Measurements from ENCODE around the gene SOX6. TPM values are rescaled to one million over a fixed set of nuclear protein-coding genes. Genes with fewer than 3 reads are reported as not detected.

Gene SOX6
- total and polyA plus RNA-seq, 12 donors, result 0.71 to 13.9 (median 6.7) TPM

DNA sequence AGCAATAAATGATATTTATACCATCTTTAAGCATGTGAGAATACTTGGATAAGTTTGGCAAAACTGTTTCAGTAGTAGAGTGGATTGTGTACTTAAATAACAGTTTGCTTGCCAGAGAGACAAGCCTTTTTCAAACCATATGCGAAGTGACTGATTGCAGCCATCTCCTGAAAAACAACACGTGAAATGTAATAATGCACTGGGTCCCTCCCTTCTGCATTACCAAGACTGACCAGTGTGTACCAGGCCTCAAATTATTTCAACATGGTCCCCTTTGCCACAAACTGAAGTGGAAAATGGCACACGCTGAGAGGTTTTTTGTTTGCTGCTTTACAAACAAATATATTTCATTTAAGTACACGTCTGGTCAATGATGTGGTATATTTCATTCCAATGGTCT is 337.4 kb downstream of the SOX6 start:
- TF ChIP-seq POLR2A (IDR thresholded peaks at IDR 0.05), result no peak
- TF ChIP-seq, protein P1, sequence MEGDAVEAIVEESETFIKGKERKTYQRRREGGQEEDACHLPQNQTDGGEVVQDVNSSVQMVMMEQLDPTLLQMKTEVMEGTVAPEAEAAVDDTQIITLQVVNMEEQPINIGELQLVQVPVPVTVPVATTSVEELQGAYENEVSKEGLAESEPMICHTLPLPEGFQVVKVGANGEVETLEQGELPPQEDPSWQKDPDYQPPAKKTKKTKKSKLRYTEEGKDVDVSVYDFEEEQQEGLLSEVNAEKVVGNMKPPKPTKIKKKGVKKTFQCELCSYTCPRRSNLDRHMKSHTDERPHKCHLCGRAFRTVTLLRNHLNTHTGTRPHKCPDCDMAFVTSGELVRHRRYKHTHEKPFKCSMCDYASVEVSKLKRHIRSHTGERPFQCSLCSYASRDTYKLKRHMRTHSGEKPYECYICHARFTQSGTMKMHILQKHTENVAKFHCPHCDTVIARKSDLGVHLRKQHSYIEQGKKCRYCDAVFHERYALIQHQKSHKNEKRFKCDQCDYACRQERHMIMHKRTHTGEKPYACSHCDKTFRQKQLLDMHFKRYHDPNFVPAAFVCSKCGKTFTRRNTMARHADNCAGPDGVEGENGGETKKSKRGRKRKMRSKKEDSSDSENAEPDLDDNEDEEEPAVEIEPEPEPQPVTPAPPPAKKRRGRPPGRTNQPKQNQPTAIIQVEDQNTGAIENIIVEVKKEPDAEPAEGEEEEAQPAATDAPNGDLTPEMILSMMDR (IDR thresholded peaks at IDR 0.05), result no peak
- H3K27ac ChIP-seq, result no peak overlapping the region
- H3K36me3 ChIP-seq (replicated peaks in 1 of 2), result no peaks in the 10 kb centered on the region
- WGBS, 4 donors, result 92 to 96% (median 94%) methylated on average over 4 of the region's 4 CpGs
- no peaks in the 10 kb centered on the region for H3K9me3 ChIP-seq (replicated peaks in 1 of 3)
- no peaks in the 10 kb centered on the region for H3K4me1 ChIP-seq (replicated peaks in 1 of 2)
- no peak overlapping the region for H3K4me3 ChIP-seq
- DNase-seq, result no peak
- no peaks in the 10 kb centered on the region for H3K27me3 ChIP-seq
- intact Hi-C loops (cut with DNase I), result no loop called here

DNA sequence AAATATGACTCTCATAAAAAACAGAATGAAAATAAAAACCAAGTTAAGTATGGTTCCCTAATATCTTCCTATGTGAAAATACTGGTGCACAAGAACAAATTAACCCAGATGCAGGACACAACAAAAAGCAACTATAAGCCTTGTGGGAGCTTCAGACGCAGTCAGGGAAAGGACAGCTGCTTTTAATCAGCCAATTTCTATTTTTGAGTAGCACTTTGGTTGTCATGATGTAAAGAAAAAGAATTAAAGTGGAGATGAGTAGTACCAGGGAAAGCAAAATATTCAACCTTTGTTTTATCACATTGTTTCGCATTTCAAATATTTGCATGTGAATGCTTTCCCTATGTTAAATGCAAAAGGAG is 339.9 kb downstream of the SOX6 start:
- 88 to 97% (median 94%) methylated on average over 2 of the region's 2 CpGs for WGBS, 4 donors
- no peak for DNase-seq

DNA sequence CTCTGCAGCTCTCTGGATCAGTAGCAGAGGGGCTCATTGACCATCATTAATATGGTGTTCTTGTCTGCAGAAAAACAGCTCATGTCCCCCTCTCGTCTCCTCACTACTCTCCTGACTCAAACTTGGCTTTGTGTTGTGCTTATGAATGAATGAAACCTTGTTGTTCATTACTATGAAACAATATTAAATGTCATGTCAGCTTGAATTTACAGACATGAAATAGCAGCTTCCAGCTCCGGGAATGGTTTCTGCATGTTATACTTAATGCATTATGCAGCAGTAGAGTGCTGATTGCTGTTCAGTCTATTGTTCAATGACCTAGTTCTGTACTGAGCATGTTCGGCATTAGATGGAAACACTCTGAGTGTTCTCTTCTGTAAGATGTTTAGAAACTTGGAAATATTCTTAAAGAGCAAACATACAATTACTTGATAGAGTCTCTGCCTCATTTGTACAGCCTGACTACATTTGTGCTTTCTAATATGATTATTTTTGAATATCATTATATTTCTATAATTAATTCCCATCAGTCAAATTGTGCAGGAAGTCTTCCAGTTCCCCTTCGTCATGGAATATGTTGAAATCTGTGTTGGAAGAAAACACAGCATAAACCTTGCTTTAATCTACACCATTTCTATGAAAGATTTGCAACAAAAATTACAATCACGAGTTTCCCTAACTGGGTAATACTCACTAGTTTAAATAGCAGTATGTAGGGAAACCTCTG is 340.4 kb downstream of the SOX6 start:
- no peak for DNase-seq
- Histone ChIP-seq H3K9me3 (replicated peaks in 1 of 3) (no peaks in the 10 kb centered on the region), H3K36me3 (replicated peaks in 1 of 2) (no peaks in the 10 kb centered on the region), H3K4me1 (replicated peaks in 1 of 2) (peaks cover 0 to 6% of the 10 kb centered on the region in 2 donors), H3K27me3 (no peaks in the 10 kb centered on the region), H3K4me3 (no peak overlapping the region), H3K27ac (no peak overlapping the region)
- WGBS, 4 donors, result 77 to 89% (median 86%) methylated on average over 5 of the region's 5 CpGs
- intact Hi-C loops (cut with DNase I), result no loop called here
- TF ChIP-seq POLR2A (IDR thresholded peaks at IDR 0.05), result no peak
- TF ChIP-seq, protein P1 (IDR thresholded peaks at IDR 0.05), result no peak

More for the DNA sequence above, 339.9 kb downstream of the SOX6 start:
- Histone ChIP-seq H3K9me3 (replicated peaks in 1 of 3) (no peaks in the 10 kb centered on the region), H3K27ac (no peak overlapping the region), H3K36me3 (replicated peaks in 1 of 2) (no peaks in the 10 kb centered on the region), H3K4me3 (no peak overlapping the region), H3K4me1 (replicated peaks in 1 of 2) (peaks cover 0 to 6% of the 10 kb centered on the region in 2 donors), H3K27me3 (no peaks in the 10 kb centered on the region)
- intact Hi-C loops (cut with DNase I), result no loop called here
- no peak for TF ChIP-seq POLR2A (IDR thresholded peaks at IDR 0.05)
- TF ChIP-seq, protein P1 (IDR thresholded peaks at IDR 0.05), result no peak

DNA sequence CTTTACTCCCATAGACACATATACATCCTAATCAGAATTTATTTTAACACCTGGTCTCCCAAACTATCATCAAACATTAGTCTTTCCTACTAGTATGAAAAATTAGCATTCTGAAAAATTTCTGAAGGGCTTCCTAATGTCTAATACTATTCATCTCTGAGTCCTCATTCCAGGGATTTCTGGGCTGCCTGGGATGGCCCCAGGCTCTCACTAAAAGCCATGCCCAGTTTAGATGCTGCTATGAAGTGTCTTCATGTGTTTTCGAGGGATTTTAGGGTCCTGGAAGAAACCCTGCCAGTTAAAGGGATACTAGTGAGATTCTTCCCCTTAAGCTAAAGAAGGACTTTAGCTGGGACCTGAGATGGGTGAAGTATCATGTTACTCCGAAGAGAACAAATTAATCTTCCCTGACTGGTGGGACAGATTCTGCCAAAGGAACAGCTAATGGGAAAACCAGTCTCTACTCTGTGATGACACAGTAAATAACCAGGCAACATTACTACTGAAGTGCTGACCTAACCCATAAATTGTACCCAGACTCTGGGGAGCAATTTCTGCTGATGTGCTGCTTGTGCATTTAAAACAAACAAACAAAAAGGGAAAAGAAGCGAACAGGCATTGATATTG is 342.6 kb downstream of the SOX6 start:
- intact Hi-C loops (cut with DNase I), result no loop called here
- 64 to 70% (median 68%) methylated on average over 3 of the region's 3 CpGs for WGBS, 4 donors
- Histone ChIP-seq H3K27me3 (no peaks in the 10 kb centered on the region), H3K4me3 (no peak overlapping the region), H3K4me1 (replicated peaks in 1 of 2) (peaks cover 0 to 6% of the 10 kb centered on the region in 2 donors), H3K9me3 (replicated peaks in 1 of 3) (no peaks in the 10 kb centered on the region), H3K36me3 (replicated peaks in 1 of 2) (no peaks in the 10 kb centered on the region), H3K27ac (no peak overlapping the region)
- TF ChIP-seq, protein P1 (IDR thresholded peaks at IDR 0.05), result no peak
- TF ChIP-seq POLR2A (IDR thresholded peaks at IDR 0.05), result no peak
- no peak for DNase-seq
